SJCRH30 (cell line): ENCODE measurements around the gene RBX1. TPM values are rescaled to one million over a fixed set of nuclear protein-coding genes. Genes with fewer than 3 reads are reported as not detected.
A peak's percentile ranks its signal among the peaks of the same experiment; 100 is the strongest.
"Not testable (repeated sequence)": the region's sequence is repeated elsewhere in the genome, so short reads cannot be mapped to it uniquely, and the experiment has no call there.

Source experiments
- DNase-seq, 2 experiments: peaks; one replicate each; pipeline ENCODE4 v3.0.0-alpha.2; 2015 to 2020
- H3K27ac ChIP-seq: fragments of 250-450 bp; sonication (Bioruptor Pico); 2 replicates; pipeline ENCODE4 v1.5.1; 2020; ENCODE audit warnings: mild to moderate bottlenecking, moderate library complexity
- H3K27me3 ChIP-seq: fragments of 250-450 bp; sonication (Bioruptor Pico); 2 replicates; pipeline ENCODE4 v1.5.1; 2020; ENCODE audit warnings: mild to moderate bottlenecking, moderate library complexity
- H3K36me3 ChIP-seq: fragments of 250-450 bp; sonication (Bioruptor Pico); 2 replicates; pipeline ENCODE4 v1.5.1; 2020; ENCODE audit warnings: mild to moderate bottlenecking, moderate library complexity
- H3K4me1 ChIP-seq: fragments of 250-450 bp; sonication (Bioruptor Pico); 2 replicates; pipeline ENCODE4 v1.5.1; 2020; ENCODE audit warnings: mild to moderate bottlenecking, moderate library complexity
- H3K4me3 ChIP-seq: fragments of 250-450 bp; sonication (Bioruptor Pico); 2 replicates; pipeline ENCODE4 v1.5.1; 2020; ENCODE audit warnings: mild to moderate bottlenecking, moderate library complexity
- H3K9me3 ChIP-seq: fragments of 250-450 bp; sonication (Bioruptor Pico); replicated peaks from 2 replicates; pipeline ENCODE4 v1.5.1; 2020; ENCODE audit warnings: mild to moderate bottlenecking, moderate library complexity
- total RNA-seq: library from RNA; depleted of rRNA; stranded (reverse); fragments of >200 nt; shearing (Covaris generic); gene quantifications from 2 replicates; pipeline ENCODE4 v1.2.3, GENCODE V29; 2014; rRNA removed

The RBX1 gene
- total RNA-seq = 76.8 and 83.4 TPM in 2 replicates

DNA sequence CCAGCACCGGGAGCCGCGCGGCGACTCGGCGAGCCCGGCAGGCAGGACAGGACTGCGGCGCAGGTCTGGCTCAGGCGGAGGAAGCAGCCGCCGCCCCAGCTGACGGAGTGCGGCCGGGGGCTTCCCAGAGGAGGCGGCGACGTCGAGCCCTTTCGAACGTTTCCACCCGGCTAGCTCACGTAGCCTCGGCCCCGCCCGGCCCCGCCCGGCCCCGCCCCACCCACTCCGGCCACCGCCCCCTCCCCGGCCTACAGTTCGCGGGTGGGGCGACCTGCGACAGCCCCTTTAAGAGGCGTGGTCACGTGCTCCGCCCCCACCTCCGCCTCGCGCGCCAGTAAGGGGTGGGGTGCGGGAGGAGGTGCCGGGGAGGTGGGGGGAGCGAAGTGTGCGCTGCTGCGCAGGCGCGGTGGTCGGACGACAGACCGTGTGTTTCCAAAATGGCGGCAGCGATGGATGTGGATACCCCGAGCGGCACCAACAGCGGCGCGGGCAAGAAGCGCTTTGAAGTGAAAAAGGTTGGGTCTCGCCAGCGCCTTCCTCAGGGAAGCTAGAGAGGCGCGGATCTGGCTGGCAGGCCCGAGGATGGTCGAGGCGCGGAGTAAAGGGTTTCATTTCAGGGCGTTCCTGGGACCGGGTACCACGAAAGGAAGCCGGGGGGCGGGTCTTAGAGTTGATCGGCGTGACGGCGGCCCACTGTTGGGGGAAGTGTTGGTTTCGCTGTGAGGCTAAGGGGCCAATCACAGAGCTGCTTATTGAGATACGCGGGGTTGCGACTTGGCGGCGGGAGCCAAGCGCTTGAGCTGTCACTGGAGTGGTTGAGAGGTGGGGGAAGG, at the start of gene RBX1:
Gene RBX1 (plus strand): TSS at position 417 of the 833 bp plus-strand sequence. CDS start 21 bp downstream, at position 438.
- Histone ChIP-seq H3K27me3 (no peaks in the 10 kb centered on the region), H3K4me1 (no peaks in the 10 kb centered on the region; the same call in 1 of the 2 replicates), H3K36me3 (peaks cover 11% of the 10 kb centered on the region; the same call in 1 of the 2 replicates), H3K4me3 (peak within 1 kb of the TSS; percentile 97), H3K9me3 (no peaks in the 10 kb centered on the region), H3K27ac (peak within 1 kb of the TSS; percentile 93)
- DNase-seq = peak; percentile 97

DNA sequence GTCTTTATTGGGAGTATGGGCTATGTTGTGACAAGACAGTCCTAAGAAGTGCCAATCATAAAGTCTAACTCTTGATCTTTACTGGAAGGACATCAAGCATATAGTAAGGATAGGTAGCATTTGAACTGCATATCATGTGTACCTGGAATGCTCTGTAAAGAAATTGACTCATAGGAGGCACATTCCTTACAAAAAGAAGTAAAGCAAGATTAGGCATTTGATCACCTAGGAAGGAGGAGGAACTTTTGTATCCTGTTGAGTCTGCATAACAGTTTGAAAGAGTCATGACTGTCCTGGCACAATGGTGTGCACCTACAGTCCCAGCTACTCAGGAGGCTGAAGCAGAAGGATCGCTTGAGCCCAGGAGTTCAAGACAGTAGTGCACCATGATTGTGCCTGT, 47.1 kb upstream of the RBX1 start:
- H3K36me3 ChIP-seq = no peaks in the 10 kb centered on the region
- H3K27ac ChIP-seq = no peak overlapping the region
- H3K4me1 ChIP-seq = no peaks in the 10 kb centered on the region
- no peaks in the 10 kb centered on the region for H3K27me3 ChIP-seq
- H3K4me3 ChIP-seq = no peak overlapping the region
- no peaks in the 10 kb centered on the region for H3K9me3 ChIP-seq
- no peak for DNase-seq

DNA sequence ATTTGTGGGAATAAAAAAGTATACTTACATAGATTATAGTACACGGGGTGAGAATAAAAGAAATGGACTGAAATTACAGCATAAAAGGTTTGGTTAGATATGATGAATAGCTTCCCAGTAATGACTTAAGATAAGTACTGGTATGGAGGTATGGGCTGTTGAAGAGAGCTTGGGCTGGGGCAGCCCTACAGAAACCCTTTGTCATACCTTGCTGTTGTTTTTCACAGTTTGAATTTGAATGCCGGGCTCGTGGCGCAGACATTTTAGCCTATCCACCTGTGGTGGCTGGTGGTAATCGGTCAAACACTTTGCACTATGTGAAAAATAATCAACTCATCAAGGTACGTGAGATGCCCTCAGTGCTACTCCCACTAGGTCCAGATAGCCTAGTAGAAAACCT, 42.3 kb upstream of the RBX1 start:
- DNase-seq = no peak
- H3K27me3 ChIP-seq = no peaks in the 10 kb centered on the region
- H3K9me3 ChIP-seq = no peaks in the 10 kb centered on the region
- peaks cover 2% of the 10 kb centered on the region; the same call in 1 of the 2 replicates for H3K36me3 ChIP-seq
- H3K4me1 ChIP-seq = peaks cover 3% of the 10 kb centered on the region; the same call in 1 of the 2 replicates
- H3K4me3 ChIP-seq = no peak overlapping the region
- no peak overlapping the region for H3K27ac ChIP-seq

DNA sequence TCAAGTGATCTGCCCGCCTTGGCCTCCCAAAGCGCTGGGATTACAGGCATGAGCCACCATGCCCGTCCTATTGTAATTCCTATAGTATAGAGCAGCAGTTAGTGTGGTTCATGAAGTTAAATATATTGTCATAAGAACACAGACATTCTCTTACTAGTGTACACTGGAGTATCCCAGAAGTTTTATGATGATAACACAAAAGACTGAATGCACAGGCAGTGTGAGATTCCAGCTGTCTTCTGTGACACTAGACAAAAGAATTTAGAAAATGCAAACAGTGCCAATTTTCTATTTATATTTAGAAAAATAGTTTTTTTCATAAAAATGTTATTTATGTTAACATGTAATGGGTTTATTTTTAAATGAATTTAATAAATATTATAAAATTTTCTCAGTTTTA, 39.4 kb upstream of the RBX1 start:
- no peak overlapping the region for H3K4me3 ChIP-seq
- H3K27me3 ChIP-seq = no peaks in the 10 kb centered on the region
- H3K4me1 ChIP-seq = peaks cover 3% of the 10 kb centered on the region; the same call in 1 of the 2 replicates
- no peak for DNase-seq
- no peaks in the 10 kb centered on the region for H3K9me3 ChIP-seq
- no peak overlapping the region; the same call in 1 of the 2 replicates for H3K27ac ChIP-seq
- H3K36me3 ChIP-seq = peaks cover 5% of the 10 kb centered on the region; the same call in 1 of the 2 replicates

DNA sequence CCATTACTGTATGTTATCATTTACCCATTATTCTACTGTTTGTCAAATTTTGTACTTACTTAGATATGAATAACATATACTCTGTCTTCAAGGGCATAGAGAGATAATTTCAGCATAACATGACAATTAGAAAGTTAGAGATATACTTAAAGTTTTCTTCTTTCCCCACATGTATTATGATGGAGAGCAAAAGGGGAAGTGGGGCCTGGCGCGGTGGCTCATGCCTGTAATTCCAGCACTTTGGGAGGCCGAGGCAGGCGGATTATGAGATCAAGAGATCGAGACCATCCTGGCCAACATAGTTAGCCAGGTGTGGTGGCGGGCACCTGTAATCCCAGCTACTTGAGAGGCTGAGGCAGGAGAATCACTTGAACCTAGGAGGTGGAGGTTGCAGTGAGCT, 38.2 kb upstream of the RBX1 start:
- H3K9me3 ChIP-seq, H3K36me3 ChIP-seq, H3K27me3 ChIP-seq, H3K4me3 ChIP-seq, DNase-seq, H3K4me1 ChIP-seq, H3K27ac ChIP-seq: not testable (repeated sequence)

DNA sequence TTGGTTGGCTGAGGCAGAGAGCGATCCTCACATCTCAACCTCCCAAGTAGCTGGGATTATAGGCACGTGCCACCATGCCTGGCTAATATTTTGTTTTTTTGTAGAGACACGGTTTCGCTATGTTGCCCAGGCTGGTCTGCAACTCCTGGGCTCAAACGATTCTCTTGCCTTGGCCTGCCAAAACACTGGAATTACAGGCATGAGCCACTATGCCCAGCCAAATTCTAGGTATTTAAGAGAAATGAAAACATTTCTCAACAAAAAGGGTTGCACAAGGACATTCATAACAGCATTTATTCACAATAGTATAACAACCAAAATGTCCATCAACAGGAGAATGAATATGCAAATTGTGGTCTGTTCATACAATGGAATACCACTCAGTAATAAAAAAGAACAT, 31.7 kb upstream of the RBX1 start:
- H3K27ac ChIP-seq = no peak overlapping the region
- H3K36me3 ChIP-seq = peaks cover 7% of the 10 kb centered on the region; the same call in 1 of the 2 replicates
- no peaks in the 10 kb centered on the region for H3K27me3 ChIP-seq
- no peak overlapping the region for H3K4me3 ChIP-seq
- H3K4me1 ChIP-seq = no peaks in the 10 kb centered on the region
- H3K9me3 ChIP-seq = no peaks in the 10 kb centered on the region
- DNase-seq = no peak

DNA sequence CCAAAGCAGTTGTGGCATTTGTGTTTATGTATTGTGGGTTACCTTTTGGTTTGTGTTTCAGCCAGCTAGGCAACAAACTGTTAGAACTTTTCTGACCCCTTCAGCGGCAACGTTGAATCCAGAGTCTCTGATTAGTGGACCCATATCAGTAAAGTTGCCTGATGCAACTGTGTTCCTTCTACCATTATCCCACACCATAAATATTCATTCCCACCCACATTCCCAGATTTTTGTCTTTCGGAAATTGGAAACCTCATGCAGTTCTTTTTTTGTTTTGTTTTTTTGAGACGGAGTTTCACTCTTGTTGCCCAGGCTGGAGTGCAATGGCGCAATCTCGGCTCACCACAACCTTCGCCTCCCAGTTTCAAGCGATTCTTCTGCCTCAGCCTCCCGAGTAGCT, 30.7 kb upstream of the RBX1 start:
- no peaks in the 10 kb centered on the region for H3K4me1 ChIP-seq
- no peak overlapping the region for H3K27ac ChIP-seq
- no peaks in the 10 kb centered on the region for H3K27me3 ChIP-seq
- H3K4me3 ChIP-seq = no peak overlapping the region
- no peak for DNase-seq
- H3K36me3 ChIP-seq = peaks cover 7% of the 10 kb centered on the region; the same call in 1 of the 2 replicates
- no peaks in the 10 kb centered on the region for H3K9me3 ChIP-seq

DNA sequence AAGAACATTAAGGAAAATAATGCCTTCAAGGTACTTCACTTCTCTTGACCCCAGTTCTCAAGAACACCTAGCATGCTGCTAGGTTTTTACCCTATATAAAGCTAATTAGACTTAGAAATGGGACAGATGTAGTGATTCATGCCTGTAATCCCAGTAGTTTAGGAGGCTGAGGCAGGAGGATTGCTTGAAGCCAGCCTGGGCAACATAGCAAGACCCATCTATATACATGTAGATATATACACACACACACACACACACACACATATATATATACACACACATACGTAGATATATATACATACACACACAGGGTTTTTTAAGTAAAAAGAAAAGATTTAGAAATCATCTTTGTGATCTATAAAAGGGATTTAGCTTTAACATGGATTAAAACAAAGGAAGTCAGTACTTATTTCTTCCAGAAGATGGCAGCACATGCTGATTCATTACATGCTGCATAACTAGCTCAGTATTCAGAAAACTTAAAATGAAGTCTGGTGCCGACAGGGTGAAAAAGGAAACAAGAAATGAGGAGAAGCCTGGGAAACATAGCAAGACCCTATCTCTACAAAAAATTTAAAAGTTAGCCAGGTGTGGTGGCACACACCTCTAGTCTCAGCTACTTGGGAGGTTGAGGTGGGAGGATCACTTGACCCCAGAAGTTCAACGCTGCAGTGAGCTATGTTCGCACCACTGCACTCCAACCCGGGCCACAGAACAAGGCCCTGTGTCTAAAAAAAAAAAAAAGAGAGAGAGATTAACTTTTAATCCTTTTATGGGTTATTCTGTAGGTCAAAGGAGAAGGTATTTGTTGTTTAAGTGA, 28.5 kb upstream of the RBX1 start:
- Histone ChIP-seq H3K27me3 (no peaks in the 10 kb centered on the region), H3K27ac (no peak overlapping the region), H3K36me3 (peaks cover 11% of the 10 kb centered on the region), H3K4me1 (no peaks in the 10 kb centered on the region), H3K9me3 (no peaks in the 10 kb centered on the region), H3K4me3 (no peak overlapping the region)
- peak; percentile 4 to 74 for DNase-seq

DNA sequence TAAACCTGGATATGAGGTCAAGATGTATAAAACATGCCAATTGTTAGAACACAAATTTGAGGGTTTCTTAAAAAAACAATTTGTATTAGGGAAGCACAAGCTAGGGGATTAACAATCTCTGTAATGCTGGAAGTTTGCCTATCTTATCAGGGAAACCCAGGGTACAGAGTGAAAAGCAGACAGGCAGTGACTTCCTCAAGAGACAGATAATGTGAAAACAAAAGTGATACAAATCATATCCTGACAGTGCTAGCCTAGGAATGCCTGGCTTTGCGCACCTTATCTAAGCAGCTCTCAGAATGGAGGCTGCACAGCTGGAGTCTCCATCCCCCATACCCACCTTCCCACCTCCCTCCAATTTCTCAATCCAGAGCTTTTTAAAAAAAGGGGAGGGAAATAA, 22.5 kb upstream of the RBX1 start:
- no peak for DNase-seq
- Histone ChIP-seq H3K36me3 (peaks cover 6% of the 10 kb centered on the region), H3K9me3 (no peaks in the 10 kb centered on the region), H3K4me1 (no peaks in the 10 kb centered on the region), H3K27me3 (no peaks in the 10 kb centered on the region), H3K4me3 (no peak overlapping the region), H3K27ac (no peak overlapping the region)

DNA sequence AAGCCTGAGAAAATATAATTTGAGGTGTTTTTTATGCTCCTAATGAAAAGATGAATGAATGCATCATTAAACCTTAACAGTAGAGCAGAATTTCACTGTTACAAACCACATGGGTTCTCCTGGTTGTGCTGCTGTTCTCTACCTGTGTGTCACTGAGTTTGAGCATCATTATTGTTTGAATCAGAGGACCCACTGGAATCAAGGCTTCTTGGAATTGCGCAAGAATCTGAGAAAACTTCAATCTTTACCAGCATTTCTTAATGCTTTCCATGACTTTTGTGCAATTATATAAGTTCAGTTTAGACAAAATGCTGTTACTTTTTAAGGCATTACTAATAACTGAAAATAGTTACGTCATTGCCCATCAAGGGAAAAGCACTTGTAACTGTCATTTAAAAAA, 18.8 kb upstream of the RBX1 start:
- DNase-seq = no peak
- Histone ChIP-seq H3K9me3 (no peaks in the 10 kb centered on the region), H3K4me3 (no peak overlapping the region), H3K27me3 (no peaks in the 10 kb centered on the region), H3K27ac (no peak overlapping the region), H3K4me1 (no peaks in the 10 kb centered on the region), H3K36me3 (no peaks in the 10 kb centered on the region; the same call in 1 of the 2 replicates)

DNA sequence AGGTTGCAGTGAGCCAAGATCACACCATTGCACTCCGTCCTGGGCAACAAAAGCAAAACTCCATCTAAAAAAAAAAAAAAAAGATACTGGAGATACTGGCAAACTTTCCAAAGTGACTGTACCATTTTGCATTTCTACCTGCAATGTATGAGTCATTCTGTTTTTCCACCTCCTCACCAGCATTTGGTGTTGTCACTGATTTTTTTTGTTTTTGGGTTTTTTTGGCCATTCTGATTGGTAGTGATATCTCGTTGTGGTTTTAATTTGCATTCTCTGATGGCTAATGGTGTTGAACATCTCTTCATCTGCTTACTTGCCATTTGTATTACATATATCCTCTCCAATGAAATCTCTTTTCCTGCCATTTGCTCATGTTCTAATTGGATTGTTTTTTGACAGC, 12.0 kb upstream of the RBX1 start:
- Histone ChIP-seq H3K4me1 (no peaks in the 10 kb centered on the region), H3K27me3 (no peaks in the 10 kb centered on the region), H3K4me3 (no peak overlapping the region), H3K27ac (no peak overlapping the region), H3K36me3 (no peaks in the 10 kb centered on the region), H3K9me3 (no peaks in the 10 kb centered on the region)
- no peak for DNase-seq

DNA sequence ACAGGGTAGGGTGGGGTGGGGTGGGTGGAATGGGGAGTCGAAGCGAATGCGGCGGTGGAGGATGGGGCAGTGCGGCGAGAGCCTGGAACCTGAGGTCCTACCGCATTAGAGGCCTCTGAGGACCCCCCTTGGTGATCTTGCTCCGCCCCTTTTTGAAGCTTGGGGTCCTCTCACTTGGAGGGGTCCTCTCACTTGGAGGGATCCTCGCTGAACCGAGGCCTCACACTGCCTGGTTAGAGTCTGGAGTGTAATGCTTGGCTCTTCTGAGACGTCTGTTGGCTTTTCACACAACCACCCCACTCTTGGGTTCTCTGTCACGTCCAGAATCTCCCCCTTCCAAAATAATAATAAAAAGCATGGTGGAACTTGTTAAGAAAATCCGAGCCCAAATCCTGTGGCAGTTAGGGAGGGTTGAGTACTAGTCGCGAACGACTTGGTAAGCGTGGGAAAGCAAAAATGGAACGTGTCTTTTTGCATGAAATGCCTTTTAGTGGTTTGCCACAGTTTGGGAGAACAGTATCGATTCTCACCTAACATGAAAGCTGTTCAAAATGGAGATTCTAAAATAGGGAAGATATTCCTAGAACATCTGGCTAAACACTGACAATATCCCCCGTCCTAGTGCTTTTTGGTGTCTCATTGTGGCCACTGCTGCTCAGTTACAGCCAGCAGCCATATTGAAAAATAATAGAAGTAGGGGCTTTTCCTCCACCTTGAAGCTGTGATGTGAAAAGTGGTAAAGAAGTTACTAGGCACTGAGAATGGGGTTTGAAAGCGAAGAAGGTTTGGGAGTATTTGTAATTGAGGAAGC, 822 bp downstream of the RBX1 start:
- peak in 1 of 2 experiments; percentile 24 for DNase-seq
- Histone ChIP-seq H3K4me3 (peak overlapping the region; percentile 97), H3K4me1 (no peaks in the 10 kb centered on the region; the same call in 1 of the 2 replicates), H3K27me3 (no peaks in the 10 kb centered on the region), H3K9me3 (no peaks in the 10 kb centered on the region), H3K27ac (peak overlapping the region; percentile 93), H3K36me3 (peaks cover 11% of the 10 kb centered on the region; the same call in 1 of the 2 replicates)

DNA sequence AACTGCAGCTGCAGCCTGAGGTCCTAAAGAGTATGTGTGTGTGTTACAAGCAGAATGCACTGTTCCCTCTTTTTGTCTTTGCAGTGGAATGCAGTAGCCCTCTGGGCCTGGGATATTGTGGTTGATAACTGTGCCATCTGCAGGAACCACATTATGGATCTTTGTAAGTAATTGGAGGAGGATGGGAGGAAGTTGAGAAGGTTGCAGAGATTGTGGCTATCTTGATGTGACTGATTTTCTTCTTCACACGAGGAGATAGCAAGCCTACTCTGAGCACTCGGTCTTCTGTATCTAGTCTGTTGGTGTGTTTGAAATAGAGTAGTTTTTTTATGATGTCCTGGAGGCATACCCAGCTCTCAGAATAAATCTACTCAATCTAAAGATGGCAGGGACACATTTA, 2.3 kb downstream of the RBX1 start:
- no peaks in the 10 kb centered on the region; the same call in 1 of the 2 replicates for H3K4me1 ChIP-seq
- no peaks in the 10 kb centered on the region for H3K27me3 ChIP-seq
- H3K9me3 ChIP-seq = no peaks in the 10 kb centered on the region
- peak in 1 of 2 experiments; percentile 10 for DNase-seq
- H3K36me3 ChIP-seq = peaks cover 14% of the 10 kb centered on the region; the same call in 1 of the 2 replicates
- no peak overlapping the region for H3K27ac ChIP-seq
- no peak overlapping the region for H3K4me3 ChIP-seq

DNA sequence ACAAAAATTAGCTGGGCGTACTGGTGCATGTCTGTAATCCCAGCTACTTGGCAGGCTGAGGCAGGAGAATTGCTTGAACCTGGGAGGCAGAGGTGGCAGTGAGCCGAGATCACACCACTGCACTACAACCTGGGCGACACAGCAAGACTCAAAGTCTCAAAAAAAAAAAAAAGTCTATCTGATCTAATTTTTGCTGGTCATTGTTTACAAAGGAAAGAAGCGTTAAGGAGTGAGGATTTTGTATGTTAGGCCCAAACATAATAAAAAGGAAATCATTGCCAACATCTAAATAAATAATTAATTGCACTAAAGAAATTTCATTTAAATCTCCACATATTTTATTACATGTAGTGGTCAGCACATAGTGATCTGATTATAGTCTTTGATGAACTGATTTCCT, 2.9 kb downstream of the RBX1 start:
- no peak overlapping the region for H3K27ac ChIP-seq
- H3K9me3 ChIP-seq = no peaks in the 10 kb centered on the region
- H3K27me3 ChIP-seq = no peaks in the 10 kb centered on the region
- H3K36me3 ChIP-seq = peaks cover 17% of the 10 kb centered on the region; the same call in 1 of the 2 replicates
- no peaks in the 10 kb centered on the region; the same call in 1 of the 2 replicates for H3K4me1 ChIP-seq
- no peak overlapping the region for H3K4me3 ChIP-seq
- DNase-seq = no peak
